G401.6 (cell line): ENCODE measurements around the gene NOL4L.

Experiments
- FAIRE-seq: peaks from 2 replicates; lab custom pipeline; 2012; peaks lifted over from hg19 to GRCh38; lab: Jason Lieb, UNC

Gene NOL4L

DNA sequence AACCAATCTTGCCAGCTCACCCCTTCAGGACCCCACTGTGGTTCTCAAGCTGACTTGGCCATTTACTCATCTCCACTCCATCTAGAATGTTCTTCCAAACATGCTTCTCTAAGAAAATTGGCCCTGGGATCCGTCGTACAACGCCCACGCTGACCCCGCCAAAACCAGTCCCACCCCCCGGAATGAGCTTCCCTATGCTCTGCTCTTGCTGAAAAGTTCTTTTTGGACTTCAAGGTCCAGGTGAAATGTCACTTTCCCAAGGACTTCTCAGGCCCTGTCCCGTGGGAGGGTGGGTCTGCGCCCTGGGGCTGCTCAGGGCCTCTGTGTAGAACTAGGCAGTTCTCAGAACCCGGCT lies 9.9 kb downstream of the NOL4L start:
- no peak for FAIRE-seq

DNA sequence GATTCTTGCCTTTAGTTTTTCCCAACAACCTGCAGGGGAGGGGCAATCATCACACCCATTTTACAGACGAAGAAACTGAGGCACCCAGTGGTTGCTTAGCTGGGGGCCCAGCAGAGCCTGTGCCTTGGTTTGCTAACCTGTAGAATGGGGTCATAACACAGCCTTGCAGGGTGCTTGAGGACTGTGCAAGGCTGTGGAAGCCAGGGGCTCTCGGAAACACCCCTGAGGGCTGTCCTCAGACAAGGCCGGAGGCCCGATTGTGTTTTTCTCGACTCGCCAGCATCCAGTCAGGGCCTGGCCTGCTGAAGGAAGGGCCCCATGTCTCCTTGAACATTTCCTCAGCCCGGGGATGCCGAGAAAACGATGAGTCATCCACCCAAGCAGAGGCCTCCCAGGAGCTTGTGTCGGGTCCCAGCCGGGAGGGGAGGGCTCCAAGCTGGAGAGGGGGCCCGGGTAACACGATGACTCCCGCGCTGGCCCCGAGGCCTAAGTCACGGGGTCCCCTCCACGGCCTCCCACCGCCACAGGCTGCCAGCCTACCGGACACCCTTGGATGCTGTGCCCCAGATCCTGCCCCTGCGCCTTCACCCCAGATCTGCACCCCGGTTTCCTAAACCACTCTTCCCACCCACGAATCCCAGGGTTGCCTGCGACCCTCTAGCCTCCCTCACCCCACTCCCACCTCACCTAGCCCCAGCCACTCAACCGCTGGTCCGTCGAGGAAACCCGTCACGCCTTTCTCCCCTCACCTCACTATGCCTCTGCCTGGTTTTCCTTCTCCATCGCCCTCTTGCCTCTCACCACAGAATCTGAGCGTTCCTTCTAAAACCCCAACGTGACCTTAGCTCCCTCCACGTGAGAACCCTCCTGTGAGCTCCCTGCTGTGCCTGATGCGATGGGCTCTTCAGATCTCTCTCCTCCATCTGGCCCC lies 10.6 kb downstream of the NOL4L start:
- FAIRE-seq, result no peak

DNA sequence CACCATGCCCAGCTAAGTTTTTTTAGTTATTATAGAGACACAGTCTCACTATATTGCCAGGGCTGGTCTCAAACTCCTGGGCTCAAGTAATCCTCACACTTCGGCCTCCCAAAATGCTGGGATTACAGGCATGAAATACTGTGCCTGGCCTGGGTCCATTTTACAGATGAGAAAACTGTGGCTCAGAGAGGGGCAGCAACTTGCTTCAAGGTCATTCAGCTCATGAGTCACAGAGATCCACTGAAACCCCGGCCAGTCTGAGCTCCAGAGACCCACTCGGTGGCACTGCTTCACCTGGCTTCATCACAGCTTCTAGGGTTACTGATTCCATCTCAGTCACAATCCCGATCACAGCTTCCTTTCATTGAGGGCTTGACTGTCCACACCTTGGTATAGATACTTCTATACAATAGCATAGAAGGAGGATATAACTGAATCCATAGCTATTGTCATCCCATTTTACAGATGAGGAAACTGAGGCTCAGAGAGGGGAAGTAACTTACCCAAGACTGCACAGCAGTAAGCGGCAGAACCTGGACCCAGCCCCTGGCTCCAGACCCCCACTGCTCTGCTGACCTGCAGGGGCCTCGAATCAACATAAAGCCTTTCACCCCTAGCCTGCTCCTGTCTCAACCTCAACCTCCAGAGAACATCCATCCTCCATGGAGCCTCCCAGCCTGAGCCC lies 11.8 kb downstream of the NOL4L start:
- no peak for FAIRE-seq

DNA sequence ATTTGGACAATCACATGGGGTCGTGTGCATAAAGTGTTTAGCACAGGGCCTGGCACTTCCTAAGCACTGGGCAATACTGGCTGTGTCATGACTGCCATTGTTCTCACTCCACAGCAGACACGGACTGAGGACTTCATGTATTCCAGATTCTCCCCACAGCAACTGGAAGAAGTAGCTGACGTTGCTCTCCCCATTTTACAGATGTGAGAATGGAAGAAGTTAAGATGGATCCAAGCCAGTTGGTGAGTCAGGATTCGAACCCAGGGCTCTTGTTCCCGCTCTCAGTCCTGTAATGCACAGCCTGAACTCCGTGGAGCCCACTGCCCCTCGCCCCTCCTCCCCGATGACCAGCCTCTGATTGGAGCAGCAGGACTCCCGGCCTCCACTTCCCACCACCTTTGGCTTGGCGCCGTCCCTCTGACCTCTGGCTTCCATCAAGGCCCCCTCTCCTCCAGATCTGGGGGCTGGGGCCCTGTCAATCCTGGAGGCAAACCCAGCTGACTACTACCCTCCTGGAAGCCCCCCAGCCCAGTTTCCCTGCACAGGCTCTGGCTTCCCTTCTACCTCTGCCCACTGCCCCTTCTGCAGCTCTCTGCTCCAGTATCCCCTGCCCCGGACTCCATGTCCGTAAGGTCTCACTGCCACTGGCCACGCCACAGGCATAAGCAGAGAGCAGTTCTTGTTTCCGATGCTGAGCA lies 12.7 kb downstream of the NOL4L start:
- FAIRE-seq, result no peak

DNA sequence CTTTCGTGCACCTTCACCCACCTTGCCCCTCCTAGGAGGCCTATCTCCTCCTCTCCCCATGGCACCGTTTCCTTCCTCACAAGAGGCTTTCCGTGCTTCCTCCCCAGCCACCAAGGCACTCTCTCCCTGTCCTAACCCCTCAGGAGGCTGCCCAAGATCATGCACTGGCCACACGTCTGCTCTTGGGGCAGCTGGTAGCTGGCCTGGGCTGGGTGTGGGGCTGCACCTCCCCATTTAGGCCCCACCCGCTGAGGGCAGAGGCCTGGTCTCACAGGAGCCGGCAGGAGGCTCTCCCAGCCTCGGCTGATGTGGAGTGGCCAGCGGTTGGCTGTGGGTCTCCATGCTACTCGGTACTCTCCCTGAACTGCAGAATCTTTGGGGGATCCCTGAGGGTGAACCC lies 13.6 kb downstream of the NOL4L start:
- no peak for FAIRE-seq

DNA sequence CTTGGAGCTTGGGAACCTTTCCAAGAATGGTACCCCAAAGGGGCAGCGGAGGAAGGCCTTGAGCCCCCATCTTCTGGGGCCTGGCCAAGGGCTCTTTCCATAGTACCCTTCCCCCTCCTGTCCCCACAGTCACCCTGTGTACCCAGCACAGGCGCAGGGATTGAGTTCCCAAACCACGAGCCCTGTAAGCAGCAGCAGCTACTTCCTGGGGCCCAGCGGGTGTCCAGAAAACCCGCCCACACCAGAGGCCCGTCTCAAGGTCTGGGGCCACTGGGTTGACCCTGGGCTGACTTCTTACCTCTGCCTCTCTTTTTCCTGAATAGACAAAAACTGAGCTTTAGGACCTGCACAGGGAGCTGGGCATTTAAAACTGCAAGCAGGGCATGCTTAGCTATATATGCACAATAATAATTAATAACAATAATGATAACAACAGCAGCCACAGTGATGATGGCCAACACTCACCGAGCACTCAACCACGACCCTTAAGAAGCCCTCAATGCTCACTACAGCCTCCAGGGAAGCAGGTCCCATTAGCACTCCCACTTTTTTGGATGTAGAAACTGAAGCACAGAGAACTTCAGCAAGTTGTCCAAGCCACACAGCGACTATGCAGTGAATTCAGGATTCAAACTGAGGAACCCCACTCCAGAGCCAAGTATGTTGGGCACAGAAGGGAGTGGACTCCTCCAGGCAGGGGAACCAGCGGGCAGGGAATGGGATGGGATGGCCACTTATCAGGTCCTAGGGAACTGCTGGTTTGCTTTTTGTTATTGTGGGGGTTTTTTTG lies 14.5 kb downstream of the NOL4L start:
- no peak for FAIRE-seq

DNA sequence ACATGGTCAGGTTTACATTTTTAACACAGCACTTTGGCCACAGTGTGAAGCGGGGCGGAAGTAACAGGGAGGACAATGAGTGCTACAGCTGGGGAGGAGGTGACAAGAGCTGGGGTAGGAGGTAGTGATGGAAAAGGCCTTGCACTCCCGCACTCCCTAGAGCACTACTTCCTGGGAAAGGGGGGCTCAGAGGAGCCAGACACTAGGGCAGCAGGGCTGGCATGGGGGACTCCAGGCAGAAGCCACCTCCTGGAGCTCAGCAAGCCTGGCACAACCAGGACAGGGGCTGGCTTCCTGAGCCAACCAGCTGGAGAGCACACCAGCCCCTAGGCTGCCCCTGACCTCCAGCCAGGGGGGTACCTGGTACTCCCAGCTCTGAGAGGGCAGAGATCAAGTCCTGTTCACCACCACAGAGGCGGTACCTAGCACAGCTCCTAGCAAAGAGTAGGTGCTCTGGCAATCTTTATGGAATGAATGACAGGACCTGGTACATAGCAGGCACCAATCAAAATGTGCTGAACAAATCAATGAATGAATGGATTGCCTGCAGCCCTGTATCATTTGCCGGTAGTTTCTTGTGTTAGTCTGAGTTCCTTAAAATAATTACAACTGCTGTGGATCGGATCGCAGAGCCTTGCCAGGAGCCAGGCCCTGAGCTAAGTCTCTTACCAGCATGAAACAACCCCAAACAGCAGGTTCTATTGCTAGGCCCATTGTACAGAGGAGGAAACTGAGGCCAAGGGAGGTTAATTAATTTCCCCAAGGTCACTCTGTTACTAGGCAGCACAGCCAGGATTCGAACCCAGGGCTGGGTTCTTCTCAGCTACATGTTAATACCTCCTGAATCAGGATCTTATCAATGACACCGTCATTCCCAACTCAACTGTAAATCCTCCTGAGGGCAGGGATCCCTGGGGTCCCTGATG lies 15.5 kb downstream of the NOL4L start:
- no peak for FAIRE-seq

DNA sequence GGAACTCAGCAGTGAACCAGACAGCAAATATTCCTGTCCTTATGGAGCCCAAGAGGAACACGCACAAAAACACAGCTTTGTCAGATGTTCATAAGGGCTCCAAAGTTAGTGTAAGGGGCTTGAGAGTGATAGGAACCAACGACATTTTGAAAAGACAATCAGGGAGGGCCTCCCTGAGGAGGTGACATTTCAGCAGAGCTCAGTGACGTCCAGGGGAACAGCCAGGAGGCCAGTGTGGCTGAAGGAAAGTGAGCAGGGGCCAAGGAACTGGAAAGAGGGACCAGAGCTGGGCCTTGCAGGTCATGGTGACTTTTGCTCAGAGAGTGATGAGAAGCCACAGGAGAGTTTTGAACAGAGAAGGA lies 16.1 kb downstream of the NOL4L start:
- FAIRE-seq, result no peak

DNA sequence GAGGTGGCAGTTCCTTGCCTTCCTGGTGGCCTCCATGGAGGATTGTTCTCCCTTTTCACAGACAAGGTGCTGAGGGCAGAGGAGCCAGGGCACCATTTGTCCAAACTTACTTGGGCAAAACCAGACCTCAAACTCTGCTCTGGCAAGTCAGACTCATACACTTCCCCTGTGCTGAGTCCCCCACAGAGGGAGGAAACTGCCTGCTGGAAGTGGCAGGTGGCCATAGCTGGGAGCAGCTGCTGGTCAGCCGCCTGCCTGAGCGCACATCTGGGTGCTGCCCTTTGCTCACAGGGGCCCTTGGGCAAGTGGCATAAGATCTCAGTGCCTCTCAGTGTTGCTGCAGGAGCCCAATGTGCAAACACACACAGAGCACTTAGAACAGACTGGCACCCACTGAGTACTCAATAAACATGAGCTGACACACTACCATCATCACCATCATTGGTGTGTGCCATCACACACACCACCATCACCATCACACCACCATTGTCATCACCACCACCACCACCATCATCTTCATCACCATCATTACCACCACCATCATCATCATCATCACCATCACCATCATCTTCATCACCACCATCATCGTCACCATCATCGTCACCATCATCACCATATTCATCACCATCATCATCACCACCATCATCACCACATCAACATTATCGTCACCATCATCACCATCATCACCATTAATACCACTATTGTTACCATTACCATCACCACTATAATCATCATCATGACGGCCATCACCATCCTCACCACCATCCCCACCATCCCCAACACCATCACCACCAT lies 17.6 kb downstream of the NOL4L start:
- no peak for FAIRE-seq

DNA sequence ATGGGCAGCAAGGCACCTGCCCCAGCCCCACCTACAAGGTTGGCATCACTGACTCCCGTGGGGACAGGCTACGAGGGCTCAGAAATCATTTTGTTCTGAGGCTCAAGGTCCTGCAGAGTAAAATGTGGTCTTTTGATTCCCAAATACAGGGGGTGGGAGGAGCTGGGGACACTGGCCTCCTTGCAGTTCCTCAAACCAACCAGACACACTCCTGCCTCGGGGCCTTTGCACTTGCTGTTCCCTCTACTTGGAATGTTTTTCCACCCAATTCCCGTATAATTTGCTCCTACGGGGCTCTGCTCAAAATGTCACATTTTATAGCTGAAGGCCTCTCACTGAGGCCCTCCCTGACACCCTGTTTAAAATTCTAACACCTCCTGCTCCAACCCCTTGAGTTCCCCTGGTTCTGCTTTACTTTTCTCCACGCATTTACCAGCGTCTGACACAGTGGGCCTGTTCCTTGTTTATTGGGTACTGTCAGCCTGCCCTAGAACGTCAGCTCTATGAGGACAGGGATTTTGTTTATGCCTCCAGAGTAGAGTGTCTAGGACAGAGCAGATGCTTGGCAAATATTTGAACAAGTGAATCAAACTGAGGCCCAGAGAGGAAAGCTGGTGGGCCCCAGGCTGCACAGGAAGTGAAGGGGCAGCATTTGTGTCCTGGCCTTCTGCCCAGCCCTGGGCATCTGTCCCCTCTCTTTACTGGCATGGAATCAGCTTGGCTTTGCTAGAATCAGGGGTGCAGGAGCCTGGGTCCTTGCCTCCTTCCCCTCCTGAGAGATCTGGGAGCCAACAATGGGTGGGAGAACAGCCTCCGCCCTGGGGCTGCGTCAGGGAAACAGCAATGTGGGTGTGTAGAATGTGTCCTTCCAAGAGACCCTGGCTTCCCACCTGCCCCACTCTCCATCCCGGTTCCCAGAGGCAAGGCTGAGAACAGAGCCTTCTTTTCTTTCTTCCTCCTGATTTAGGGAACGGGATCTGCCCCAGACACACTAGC lies 18.5 kb downstream of the NOL4L start:
- FAIRE-seq, result no peak

DNA sequence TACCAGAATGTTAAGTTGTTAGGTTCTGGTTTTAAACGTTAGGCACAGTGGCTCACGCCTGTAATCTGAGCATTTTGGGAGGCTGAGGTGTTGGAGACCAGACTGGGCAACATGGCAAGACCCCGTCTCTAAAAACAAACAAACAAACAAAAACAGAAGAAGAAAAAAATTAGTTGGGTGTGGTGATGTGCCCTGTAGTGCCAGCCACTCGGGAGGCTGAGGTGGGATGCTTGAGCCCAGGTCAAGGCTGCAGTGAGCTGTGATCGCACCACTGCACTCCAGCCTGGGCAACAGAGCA lies 19.4 kb downstream of the NOL4L start:
- FAIRE-seq, result no peak

DNA sequence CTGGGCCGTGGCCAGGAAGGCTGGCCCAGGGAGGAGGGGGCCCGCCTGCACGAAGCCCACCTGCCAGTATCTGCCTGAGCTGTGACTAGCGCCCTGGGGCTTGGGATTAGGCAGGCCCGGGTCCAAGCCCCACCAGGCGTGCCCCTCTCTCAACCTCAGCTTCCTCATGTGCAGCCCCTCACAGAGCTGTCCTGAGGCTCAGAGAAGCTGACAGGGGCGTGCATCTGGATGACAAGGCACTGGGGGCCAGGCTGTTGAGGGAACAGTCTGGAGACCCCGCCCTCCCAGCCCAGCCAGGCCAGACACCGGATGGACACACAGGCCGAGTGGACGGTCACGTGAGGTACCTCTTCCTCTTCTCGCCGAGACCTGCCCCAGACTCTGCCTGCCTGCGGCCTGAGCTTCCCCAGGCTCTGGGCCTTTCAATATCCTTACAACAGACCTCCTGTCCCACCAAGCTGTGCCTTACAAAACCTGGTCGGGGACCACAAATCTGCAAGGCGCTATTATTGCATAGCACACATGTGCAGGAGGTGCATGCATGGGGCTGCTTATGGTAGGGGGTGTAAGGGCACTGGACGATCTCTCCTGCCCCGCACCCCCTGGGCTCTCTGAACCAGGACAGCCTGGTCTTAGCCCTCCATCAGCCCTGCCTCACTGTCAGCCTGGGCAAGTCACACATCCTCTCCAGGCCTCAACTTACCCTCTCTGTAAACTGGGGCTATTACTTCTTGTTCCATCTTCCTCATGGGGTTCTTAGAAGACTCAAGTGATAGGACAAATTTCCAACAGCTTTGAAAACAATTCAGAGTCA lies 20.0 kb downstream of the NOL4L start:
- FAIRE-seq, result no peak

DNA sequence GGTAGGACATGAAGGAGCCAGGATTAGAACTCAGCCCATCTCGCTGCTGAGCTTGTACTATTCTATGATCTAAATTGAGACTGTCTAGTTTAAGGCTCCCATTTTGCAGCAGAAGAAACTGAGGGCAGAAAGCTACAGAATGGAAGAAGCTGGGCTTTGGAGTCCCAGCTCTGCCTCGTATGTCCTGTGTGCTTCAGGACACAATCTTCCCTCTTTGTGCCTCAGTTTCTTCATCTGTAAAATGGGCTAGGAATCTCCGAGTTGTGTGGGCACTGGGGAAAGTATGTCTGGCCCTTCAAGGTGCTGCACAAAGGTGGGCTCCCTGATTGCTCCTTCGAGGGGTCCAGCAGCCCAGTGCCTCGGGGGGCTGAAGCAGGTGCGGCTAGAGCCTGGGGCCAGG lies 20.7 kb downstream of the NOL4L start:
- no peak for FAIRE-seq

DNA sequence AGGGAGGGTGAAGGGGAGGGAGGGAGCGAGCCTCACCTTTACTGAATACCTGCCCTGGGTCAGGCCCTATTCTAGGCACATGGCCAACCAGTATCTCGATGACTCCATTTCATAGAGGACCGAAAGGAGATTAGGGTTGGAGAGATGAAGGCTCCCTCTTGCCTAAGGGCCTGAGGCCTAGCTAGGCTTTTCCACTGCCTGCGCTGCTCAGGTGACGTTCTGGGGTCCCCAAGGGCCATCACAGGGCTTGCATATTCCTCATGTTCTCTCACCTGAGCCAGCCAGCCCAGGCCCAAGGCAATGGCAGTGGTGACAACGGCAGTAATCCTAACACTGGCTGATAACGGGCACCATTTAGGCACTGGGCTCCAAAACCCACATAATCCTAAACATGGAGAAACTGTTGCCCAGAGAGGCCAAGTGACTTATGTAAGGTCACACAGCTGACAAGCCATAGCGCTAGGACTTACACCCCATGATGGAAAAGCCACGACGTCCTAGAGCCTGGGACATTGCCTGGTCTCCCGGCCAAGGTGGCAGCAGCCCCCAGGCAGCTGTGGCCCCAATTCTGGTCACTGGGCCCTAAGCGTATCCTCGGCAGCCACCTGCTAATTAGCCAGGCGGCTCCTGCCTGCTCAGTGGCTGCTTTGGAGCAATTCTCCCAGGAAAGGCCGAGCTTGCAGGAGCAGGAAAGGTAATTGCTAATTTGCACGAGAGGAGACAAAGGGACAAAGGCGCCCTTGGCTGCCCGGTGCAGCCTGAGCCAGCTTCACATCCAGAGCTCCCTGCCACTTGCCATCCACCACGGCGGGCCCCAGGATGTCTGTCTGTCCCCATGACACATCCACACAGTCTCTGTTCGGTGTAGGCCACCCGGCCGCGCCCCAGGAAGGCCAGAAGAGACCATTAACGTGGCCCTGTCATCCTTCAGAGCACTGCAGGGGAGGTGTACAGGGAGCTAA lies 21.5 kb downstream of the NOL4L start:
- FAIRE-seq, result no peak

DNA sequence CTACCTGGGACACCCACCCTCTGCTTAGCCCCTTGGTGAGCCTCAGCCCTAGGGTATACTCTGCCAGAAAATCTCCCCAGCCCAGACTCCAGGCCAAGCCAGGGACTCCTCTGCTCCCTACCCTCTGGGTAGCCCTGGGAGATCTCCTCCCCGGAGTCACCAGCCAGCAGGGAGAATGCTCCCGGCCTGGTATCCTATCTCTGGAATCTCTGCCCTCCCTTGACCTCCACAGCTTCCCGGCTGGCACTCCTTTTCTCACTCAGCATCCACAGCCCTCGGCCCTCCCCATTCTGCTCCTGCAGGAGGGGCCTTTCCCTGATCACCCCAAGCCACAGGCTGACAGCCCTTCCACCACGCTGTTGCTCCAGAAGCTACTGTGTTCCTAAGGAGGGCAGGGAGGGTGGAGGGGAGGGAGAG lies 22.6 kb downstream of the NOL4L start:
- FAIRE-seq, result no peak

DNA sequence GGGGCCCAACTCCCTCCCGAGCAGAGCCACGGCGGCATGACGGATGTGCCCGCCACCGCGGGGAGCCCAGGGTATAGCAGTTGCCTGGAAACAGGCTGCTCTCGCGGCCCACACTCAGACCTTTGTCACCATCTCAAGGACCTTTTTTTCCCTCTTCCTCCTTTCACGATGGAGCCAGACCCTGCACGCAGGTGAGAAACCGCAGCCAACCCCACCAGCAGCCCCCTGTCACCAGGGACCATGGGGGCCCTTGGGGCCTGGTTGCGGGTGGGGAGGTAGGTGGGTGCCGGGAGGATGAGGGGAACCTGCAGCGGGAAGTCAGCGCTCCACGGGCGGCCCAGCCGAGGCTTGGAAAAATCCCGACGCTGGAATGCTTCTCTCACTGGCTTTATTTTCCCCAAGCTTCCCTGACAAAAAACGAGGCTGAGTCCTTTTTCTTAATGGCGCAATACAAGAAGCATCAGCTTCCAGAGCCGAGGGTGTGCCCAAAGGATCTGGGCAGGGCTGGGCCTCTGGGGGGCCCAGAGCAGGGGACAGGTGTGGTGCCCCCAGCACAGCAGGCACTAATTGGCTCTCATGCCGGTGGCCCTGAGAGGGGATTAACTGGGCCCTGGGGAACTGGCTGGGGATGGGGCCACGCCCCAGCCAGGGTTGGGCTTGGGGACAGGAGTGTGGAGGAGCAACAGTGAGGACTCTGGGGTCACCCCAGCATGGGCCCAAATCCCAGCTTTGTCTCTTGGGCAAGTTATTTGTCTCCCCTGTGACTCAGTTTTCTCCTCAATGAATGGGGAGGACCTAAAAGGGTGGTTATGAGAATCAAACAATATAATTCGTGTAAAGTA lies 23.9 kb downstream of the NOL4L start:
- FAIRE-seq, result no peak
